Psoas muscle (tissue), 8 donors: ENCODE measurements around the gene TMEM271. TPM values are rescaled to one million over a fixed set of nuclear protein-coding genes. Genes with fewer than 3 reads are reported as not detected.

Experiments used
- ATAC-seq, 4 donors: fragments of 200-7000 bp; cut with Tn5 transposase; one replicate each; pipeline ENCODE4 v1.9.1; 2020; ENCODE audit warnings: moderate library complexity in 3 of 4, mild to moderate bottlenecking in 2 of 4
- DNase-seq, 2 donors: peaks; one replicate each; pipeline ENCODE4 v3.0.0-alpha.2; 2020
- H3K27ac ChIP-seq: fragments of 200-600 bp; one replicate; pipeline ENCODE4 v1.8.0; 2022
- H3K27me3 ChIP-seq, 3 donors: fragments of 200-600 bp in 1 of 3; one replicate each; pipeline versions ENCODE4 v1.6.1 to v1.8.0; 2013 to 2022; ENCODE audit warnings: low read length in 2 of 3, mild to moderate bottlenecking in 2 of 3, moderate library complexity in 1 of 3; ENCODE audit not compliant: insufficient read depth in 3 of 3
- H3K36me3 ChIP-seq, 2 donors: fragments of 200-600 bp in 1 of 2; one replicate each; pipeline versions ENCODE4 v1.6.1 to v1.8.0; 2013 to 2022; ENCODE audit warnings: low read depth in 1 of 2, mild to moderate bottlenecking in 1 of 2, moderate library complexity in 1 of 2; ENCODE audit not compliant: insufficient read depth in 1 of 2
- H3K4me1 ChIP-seq: fragments of 200-600 bp; one replicate; pipeline ENCODE4 v1.8.0; 2022
- H3K4me3 ChIP-seq: fragments of 200-600 bp; one replicate; pipeline ENCODE4 v1.8.0; 2022; ENCODE audit warnings: mild to moderate bottlenecking
- H3K9me3 ChIP-seq: fragments of 200-600 bp; one replicate; pipeline ENCODE4 v1.8.0; 2022
- WGBS, 3 donors: extraction: QIAGEN DNeasy Blood & Tissue Kit; methylation state at CpG; one replicate each; pipeline versions ENCODE4 v1.1.6 to v1.1.7; 2013; 5-methylcytosine and 5-hydroxymethylcytosine counted together
- intact Hi-C, 2 donors: fragments of 100-400 bp; cut with DNase I; formaldehyde crosslinking; loops; one replicate each; pipeline versions ENCODE4 v1.11.0 to v1.14.2; 2022
- polyA plus RNA-seq, 3 donors: library from polyadenylated mRNA; stranded (reverse); fragments of 200-250 nt; gene quantifications; one replicate each; pipeline ENCODE4 v1.2.3, GENCODE V29; 2013
- total RNA-seq, 4 donors: library from RNA; stranded (reverse); fragmentation: NEBNext Ultra II Directional in 2 of 4; extraction: Animal tissue kit (Norgen Biotek cat#: 25700) in 2 of 4; gene quantifications; one replicate each; pipeline versions ENCODE4 v1.2.1 to v1.2.4, GENCODE V29; 2021 to 2023
- TF ChIP-seq, protein P1 (sequence below): fragments of 200-600 bp; IDR thresholded peaks from one replicate; pipeline ENCODE4 v1.8.0; 2022; ENCODE audit warnings: antibody characterized with exemption
- donor health status: healthy with polysubstance abuse.
- donor health status: DM: no; HTN: no; CAD: no; lungs with moderate emphysema.
- donor health status: Bipolar disorder and iron deficiency.
- donor health status: healthy.
- donor health status: DM: yes; HTN: yes; CAD: no.
- donor health status: DM: no; HTN: no; CAD: no.
- donor health status: DM: no; HTN: no; CAD: no.
- donor health status: DM: yes; HTN: yes; CAD: no.

TMEM271 gene
- total and polyA plus RNA-seq, 7 donors, result not detected

DNA sequence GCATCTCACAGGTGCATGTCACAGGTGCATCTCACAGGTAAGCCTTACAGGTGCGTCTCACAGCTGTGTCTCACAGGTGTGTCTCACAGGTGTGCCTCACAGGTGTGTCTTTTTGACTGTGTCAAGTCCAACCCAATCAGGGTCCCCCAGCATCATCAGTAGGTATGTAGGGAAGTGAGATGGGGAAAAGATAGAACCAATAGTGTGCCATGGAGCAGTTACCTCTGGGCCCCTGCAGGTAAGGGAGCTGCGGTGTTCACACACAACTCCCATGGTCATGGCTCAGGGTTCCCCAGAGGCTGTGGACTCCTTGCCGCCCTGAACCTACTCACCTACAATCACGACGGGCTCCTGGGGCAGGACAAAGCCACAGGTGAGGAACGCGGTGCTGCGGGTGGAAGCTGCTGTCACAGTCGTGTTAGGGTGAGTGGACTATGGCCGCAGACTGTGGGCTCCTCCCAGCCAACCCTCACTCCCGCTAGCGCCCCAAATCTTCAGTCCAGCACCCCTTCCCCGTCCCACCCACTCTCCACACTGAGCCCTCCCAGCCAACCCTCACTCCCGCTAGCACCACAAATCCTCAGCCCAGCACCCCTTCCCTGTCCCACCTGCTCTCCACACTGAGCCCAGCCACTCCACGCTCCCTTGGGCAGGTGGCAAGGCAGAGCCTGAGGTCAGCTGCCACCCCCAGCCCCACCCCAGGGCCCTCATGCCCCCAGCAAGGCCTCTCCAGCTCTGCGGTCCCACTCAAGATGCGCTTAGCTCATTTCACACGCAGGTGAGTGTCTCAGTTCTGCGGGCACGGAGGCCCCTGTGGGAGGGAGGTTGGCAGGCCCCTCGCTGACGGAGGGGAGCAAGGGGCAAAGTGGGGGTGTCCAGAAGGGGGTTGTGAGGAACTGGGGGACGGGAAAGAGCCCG lies 47.2 kb upstream of the TMEM271 start:
- Histone ChIP-seq H3K27me3 (peaks cover 0 to 13% (median 8%) of the 10 kb centered on the region in 3 donors), H3K4me1 (no peaks in the 10 kb centered on the region), H3K27ac (no peak overlapping the region), H3K4me3 (no peak overlapping the region), H3K36me3 (no peaks in the 10 kb centered on the region), H3K9me3 (no peaks in the 10 kb centered on the region)
- DNase-seq (no peak), ATAC-seq (no peak)
- WGBS, 3 donors, result 67 to 76% (median 71%) methylated on average over 24 of the region's 24 CpGs
- intact Hi-C loops, result no loop called here
- TF ChIP-seq, protein P1, sequence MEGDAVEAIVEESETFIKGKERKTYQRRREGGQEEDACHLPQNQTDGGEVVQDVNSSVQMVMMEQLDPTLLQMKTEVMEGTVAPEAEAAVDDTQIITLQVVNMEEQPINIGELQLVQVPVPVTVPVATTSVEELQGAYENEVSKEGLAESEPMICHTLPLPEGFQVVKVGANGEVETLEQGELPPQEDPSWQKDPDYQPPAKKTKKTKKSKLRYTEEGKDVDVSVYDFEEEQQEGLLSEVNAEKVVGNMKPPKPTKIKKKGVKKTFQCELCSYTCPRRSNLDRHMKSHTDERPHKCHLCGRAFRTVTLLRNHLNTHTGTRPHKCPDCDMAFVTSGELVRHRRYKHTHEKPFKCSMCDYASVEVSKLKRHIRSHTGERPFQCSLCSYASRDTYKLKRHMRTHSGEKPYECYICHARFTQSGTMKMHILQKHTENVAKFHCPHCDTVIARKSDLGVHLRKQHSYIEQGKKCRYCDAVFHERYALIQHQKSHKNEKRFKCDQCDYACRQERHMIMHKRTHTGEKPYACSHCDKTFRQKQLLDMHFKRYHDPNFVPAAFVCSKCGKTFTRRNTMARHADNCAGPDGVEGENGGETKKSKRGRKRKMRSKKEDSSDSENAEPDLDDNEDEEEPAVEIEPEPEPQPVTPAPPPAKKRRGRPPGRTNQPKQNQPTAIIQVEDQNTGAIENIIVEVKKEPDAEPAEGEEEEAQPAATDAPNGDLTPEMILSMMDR, result no peak

DNA sequence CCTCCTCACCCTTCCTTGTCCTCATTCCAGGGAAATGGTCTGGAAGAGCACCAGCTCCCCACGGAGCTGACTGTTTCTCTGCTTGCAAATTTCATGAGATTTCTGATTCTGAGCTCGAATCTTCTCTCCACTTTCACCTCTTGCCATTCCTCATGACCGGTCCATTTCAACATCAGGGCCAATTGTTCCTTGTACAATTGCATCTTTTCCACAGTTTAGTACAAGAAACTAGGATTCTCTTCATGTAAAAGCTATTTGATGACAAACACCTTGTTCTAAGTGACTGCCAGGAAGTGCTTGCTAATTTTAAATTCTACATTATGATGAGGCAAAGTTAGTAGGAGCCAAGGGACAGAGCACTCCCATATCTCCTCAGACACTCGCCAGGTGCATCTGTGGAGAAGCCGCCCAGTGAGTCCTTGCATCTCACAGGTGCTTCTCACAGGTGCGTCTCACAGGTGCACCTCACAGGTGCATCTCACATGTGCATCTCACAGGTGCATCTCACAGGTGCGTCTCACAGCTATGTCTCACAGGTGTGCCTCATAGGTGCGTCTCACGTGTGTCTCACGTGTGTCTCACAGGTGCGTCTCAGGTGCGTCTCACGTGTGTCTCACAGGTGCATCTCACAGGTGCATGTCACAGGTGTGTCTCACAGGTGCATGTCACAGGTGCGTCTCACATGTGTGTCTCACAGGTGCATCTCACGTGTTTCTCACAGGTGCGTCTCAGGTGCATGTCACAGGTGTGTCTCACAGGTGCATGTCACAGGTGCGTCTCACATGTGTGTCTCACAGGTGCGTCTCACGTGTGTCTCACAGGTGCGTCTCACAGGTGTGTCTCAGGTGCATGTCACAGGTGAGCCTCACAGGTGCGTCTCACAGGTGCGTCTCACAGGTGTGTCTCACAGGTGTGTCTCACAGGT lies 46.2 kb upstream of the TMEM271 start:
- H3K4me3 ChIP-seq, result no peak overlapping the region
- ATAC-seq (no peak), DNase-seq (no peak)
- intact Hi-C loops, result no loop called here
- H3K4me1 ChIP-seq, result no peaks in the 10 kb centered on the region
- 85 to 89% (median 86%) methylated on average over 22 of the region's 22 CpGs for WGBS, 3 donors
- H3K9me3 ChIP-seq, result no peaks in the 10 kb centered on the region
- H3K36me3 ChIP-seq, result no peaks in the 10 kb centered on the region
- H3K27me3 ChIP-seq, result peaks cover 0 to 16% (median 6%) of the 10 kb centered on the region in 3 donors
- H3K27ac ChIP-seq, result no peak overlapping the region
- TF ChIP-seq, protein P1, result no peak

DNA sequence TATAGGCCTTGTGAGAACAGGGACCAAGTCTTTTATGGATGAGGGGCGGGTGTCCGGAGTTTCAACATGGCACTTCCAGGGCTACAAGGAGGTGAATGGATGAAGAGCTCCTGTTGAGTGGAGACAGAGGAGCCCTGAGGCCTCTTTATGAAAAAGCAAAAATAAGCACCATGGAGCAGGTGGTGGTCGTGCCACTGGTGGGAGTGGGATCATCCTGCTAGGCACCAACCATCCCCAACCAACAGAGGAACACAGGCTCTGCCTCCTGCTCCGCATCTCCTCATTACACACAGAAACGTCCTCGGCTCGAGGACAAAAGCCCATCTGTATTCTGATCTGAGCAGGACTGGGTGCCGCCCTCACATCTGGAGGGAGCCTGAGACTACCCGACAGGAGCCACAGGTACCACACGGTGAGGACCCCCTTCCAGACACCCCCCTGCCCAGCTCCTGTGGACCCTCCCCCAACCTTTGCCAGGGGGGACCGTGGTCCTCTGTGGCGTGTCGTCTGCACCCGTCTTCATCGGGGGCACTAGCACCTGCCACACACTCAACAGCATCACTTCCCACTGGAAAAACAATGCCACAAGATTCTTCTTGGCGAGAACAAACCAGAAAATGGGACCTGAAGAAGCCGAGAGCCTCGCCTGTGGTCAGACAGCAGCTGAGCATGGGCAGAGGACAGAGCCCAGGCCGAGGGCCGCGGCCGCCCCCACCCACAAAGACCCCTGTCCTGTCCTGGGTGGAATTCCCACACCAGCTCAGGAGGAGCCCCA lies 45.4 kb upstream of the TMEM271 start:
- Histone ChIP-seq H3K36me3 (no peaks in the 10 kb centered on the region), H3K27ac (no peak overlapping the region), H3K4me3 (no peak overlapping the region), H3K4me1 (no peaks in the 10 kb centered on the region), H3K9me3 (no peaks in the 10 kb centered on the region), H3K27me3 (peaks cover 0 to 19% (median 6%) of the 10 kb centered on the region in 3 donors)
- ATAC-seq (no peak), DNase-seq (no peak)
- intact Hi-C loops, result no loop called here
- 70 to 71% (median 71%) methylated on average over 22 of the region's 22 CpGs for WGBS, 3 donors
- TF ChIP-seq, protein P1, result no peak

DNA sequence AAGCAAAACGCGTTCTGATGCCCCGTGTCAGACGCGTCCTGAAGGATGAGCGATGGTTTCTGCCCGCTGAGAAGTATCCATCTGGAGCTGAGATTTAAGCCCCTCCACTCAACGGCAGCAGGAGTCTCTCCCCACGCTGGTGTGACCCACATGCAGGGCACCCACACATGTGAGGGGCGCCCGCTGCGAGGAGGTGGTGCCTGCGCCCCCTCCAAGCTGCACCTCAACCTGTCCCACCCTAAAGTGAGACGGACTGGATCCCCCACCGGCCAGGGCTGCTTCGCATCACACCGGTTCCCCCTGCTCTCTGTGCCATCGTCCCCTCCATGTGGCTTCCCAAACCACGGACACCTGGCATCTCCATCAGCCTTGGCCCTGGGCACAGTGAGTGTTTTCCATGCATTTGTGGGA lies 44.8 kb upstream of the TMEM271 start:
- ATAC-seq, result no peak
- no peak for DNase-seq
- intact Hi-C loops, result no loop called here
- Histone ChIP-seq H3K36me3 (no peaks in the 10 kb centered on the region), H3K27ac (no peak overlapping the region), H3K4me1 (no peaks in the 10 kb centered on the region), H3K9me3 (no peaks in the 10 kb centered on the region), H3K27me3 (peaks cover 0 to 19% (median 6%) of the 10 kb centered on the region in 3 donors), H3K4me3 (no peak overlapping the region)
- 85 to 87% (median 86%) methylated on average over 19 of the region's 19 CpGs for WGBS, 3 donors
- TF ChIP-seq, protein P1, result no peak
